H1 (cell line): ENCODE results near the gene GLIS2. TPM values are rescaled to one million over a fixed set of nuclear protein-coding genes. Genes with fewer than 3 reads are reported as not detected.

Experiments
- RFX5 ChIP-seq: IDR thresholded peaks from 2 replicates; pipeline ENCODE4 v1.6.1; 2011; ENCODE audit warnings: low read depth, low read length, improper control_type of control experiment, borderline replicate concordance
- TAF7 ChIP-seq: optimal IDR thresholded peaks from 2 replicates; pipeline ENCODE3; 2011; ENCODE audit warnings: low read depth, mild to moderate bottlenecking, inconsistent platforms, low read length, moderate library complexity, borderline replicate concordance
- polyA plus RNA-seq, 7 experiments: library from polyadenylated mRNA; depleted of rRNA in 3 of 7; stranded (reverse) in 5 of 7; unstranded in 2 of 7; fragments of >200 nt in 5 of 7; fragments of 200-250 nt in 2 of 7; gene quantifications; 1 replicate in 5 of 7; 2 replicates in 1 of 7; 4 replicates in 1 of 7; pipeline versions ENCODE4 v1.2.1 to v1.2.3, GENCODE V29; 2011 to 2013; ENCODE audit warnings: missing spikeins in 2 of 7, mixed read lengths in 2 of 7
- total RNA-seq: library from RNA; stranded (reverse); fragmentation: NEBNext Ultra II Directional; extraction: Animal tissue kit (Norgen Biotek cat#: 25700); gene quantifications from 2 replicates; pipeline ENCODE4 v1.2.1, GENCODE V29; 2021
- TF ChIP-seq, protein P1 (sequence below), 3 experiments: IDR thresholded peaks; 1 replicate in 2 of 3; 2 replicates in 1 of 3; pipeline versions ENCODE4 v1.5.1 to v1.6.1; 2011; ENCODE audit warnings: low read length in 3 of 3, mild to moderate bottlenecking in 3 of 3, inconsistent platforms in 2 of 3, low read depth in 1 of 3, moderate library complexity in 1 of 3; ENCODE audit not compliant: insufficient read depth in 1 of 3; ENCODE audit errors: control extremely low read depth in 1 of 3

Gene GLIS2
- total and polyA plus RNA-seq, 2 of the 8 experiments (the other 6 are each of a cell fraction or from before 2014, with no cell fraction given): 4.3 to 17.4 TPM

DNA sequence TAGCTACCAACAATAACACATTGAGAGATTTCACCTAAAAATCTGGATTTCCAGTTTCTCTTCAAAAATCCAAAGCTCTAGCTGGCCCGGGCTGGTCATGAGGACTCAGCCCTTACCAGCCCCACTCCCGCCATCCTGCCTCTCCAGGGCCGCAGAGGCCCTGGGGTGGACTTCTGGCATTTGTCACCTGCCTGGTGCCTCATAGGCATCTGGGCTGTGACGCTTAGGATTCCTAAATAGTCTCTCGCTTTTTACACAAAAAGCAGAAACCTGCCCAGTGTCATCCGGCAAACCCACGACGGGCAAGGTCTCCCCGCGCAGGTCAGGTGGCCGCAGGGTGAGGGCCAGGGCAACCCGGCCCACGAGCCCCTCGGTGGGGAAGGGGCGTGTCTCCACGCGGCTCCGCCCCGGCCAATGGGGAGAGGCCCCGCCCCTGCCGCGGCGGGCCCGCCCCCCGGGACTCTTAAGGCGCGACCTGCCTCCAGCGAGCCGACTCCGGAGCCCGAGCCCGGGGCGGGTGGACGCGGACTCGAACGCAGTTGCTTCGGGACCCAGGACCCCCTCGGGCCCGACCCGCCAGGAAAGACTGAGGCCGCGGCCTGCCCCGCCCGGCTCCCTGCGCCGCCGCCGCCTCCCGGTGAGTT is 55.6 kb downstream of the GLIS2 start, which contains the start of gene VASN (continued):
- TF ChIP-seq, protein P1, sequence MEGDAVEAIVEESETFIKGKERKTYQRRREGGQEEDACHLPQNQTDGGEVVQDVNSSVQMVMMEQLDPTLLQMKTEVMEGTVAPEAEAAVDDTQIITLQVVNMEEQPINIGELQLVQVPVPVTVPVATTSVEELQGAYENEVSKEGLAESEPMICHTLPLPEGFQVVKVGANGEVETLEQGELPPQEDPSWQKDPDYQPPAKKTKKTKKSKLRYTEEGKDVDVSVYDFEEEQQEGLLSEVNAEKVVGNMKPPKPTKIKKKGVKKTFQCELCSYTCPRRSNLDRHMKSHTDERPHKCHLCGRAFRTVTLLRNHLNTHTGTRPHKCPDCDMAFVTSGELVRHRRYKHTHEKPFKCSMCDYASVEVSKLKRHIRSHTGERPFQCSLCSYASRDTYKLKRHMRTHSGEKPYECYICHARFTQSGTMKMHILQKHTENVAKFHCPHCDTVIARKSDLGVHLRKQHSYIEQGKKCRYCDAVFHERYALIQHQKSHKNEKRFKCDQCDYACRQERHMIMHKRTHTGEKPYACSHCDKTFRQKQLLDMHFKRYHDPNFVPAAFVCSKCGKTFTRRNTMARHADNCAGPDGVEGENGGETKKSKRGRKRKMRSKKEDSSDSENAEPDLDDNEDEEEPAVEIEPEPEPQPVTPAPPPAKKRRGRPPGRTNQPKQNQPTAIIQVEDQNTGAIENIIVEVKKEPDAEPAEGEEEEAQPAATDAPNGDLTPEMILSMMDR (IDR thresholded peaks at IDR 0.05; ENCODE audit: control extremely low read depth in 1 of 3, insufficient read depth in 1 of 3, low read depth in 1 of 3, low read length in 3 of 3): no peak
- peak; percentile 90 for TF ChIP-seq TAF7
- no peak for TF ChIP-seq RFX5
